H1 (cell line): ENCODE results near the gene SEZ6L. TPM values are rescaled to one million over a fixed set of nuclear protein-coding genes. Genes with fewer than 3 reads are reported as not detected.

Experiments used
- NANOG ChIP-seq: IDR thresholded peaks from 2 replicates; pipeline ENCODE4 v1.6.1; 2011; ENCODE audit warnings: low read length, low read depth, mild to moderate bottlenecking, inconsistent platforms; ENCODE audit not compliant: insufficient read depth, poor library complexity, severe bottlenecking
- NRF1 ChIP-seq: IDR thresholded peaks from 2 replicates; pipeline ENCODE4 v1.6.1; 2011; ENCODE audit warnings: mild to moderate bottlenecking, low read depth, low read length, improper control_type of control experiment
- POLR2A ChIP-seq, 2 experiments: IDR thresholded peaks; 1 replicate in 1 of 2; 2 replicates in 1 of 2; pipeline ENCODE4 v1.6.1; 2011; ENCODE audit warnings: low read depth in 2 of 2, low read length in 2 of 2, mild to moderate bottlenecking in 2 of 2; ENCODE audit errors: control extremely low read depth in 1 of 2
- polyA plus RNA-seq, 7 experiments: library from polyadenylated mRNA; depleted of rRNA in 3 of 7; stranded (reverse) in 5 of 7; unstranded in 2 of 7; fragments of >200 nt in 5 of 7; fragments of 200-250 nt in 2 of 7; gene quantifications; 1 replicate in 5 of 7; 2 replicates in 1 of 7; 4 replicates in 1 of 7; pipeline versions ENCODE4 v1.2.1 to v1.2.3, GENCODE V29; 2011 to 2013; ENCODE audit warnings: missing spikeins in 2 of 7, mixed read lengths in 2 of 7
- total RNA-seq: library from RNA; stranded (reverse); fragmentation: NEBNext Ultra II Directional; extraction: Animal tissue kit (Norgen Biotek cat#: 25700); gene quantifications from 2 replicates; pipeline ENCODE4 v1.2.1, GENCODE V29; 2021

The SEZ6L gene
- total and polyA plus RNA-seq, 2 of the 8 experiments (the other 6 are each of a cell fraction or from before 2014, with no cell fraction given) = 0.06 to 0.33 TPM

- TF ChIP-seq NANOG (no peak), POLR2A (IDR thresholded peaks at IDR 0.05; ENCODE audit: control extremely low read depth in 1 of 2, low read depth in 2 of 2, low read length in 2 of 2) (no peak), NRF1 (no peak)
These were observed 66.7 kb downstream of the SEZ6L start (continued) for GRCh38 chr22:26235792-26236487.
